HK-2 (cell line): ENCODE measurements around the gene SRSF6.
"Not testable (repeated sequence)": the region's sequence is repeated elsewhere in the genome, so short reads cannot be mapped to it uniquely, and the experiment has no call there.

Experiments used
- DNase-seq: peaks from one replicate; pipeline ENCODE4 v3.0.0-alpha.2; 2018; ENCODE audit not compliant: unreplicated experiment

Gene SRSF6

GRCh38 chr20:43448748-43449535 is 8.8 kb upstream of the SRSF6 start:
- peak; percentile 57 for DNase-seq

DNA sequence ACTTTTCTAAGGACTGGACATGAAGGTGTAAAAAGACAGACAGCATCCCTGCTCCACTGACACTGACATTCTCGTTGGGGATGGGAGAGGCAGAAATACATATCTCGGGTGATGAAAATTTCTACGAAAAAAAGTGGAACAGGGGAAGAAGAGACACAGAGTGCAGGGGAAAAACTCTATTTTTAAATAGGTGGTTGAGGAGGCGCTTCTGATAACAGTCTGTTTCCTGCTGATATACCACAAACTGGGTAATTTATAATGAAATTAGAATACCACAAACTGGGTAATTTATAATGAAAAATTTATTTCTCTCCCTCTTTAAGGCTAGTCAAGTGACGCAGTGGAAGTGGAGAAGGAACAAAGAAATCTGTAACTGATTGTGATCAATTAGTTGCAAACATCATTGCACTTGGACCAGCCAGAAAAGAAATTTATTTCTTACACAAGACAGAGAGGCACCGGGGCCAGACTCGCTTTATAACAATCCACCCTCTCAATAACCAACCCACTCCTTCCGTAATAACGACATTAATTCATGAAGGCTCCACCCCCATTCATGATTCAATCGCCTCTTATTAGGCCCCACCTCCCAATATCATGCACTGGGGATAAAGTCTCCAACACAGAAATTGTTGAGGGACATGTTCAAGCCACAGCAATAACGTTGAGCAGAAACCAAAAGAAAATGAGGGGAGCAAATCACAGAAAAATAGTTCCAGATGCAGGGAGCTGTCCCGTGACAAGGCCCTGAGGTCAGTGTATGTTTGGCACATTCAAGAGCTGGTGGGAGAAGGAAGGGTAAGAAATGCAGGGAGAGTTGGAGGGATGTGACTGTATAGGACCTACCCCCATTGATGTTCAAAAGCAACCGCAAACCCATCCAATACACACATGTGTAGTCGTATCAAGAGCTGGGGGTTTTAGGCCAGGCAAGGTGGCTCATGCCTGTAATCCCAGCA is 6.6 kb upstream of the SRSF6 start:
- DNase-seq = no peak

DNA sequence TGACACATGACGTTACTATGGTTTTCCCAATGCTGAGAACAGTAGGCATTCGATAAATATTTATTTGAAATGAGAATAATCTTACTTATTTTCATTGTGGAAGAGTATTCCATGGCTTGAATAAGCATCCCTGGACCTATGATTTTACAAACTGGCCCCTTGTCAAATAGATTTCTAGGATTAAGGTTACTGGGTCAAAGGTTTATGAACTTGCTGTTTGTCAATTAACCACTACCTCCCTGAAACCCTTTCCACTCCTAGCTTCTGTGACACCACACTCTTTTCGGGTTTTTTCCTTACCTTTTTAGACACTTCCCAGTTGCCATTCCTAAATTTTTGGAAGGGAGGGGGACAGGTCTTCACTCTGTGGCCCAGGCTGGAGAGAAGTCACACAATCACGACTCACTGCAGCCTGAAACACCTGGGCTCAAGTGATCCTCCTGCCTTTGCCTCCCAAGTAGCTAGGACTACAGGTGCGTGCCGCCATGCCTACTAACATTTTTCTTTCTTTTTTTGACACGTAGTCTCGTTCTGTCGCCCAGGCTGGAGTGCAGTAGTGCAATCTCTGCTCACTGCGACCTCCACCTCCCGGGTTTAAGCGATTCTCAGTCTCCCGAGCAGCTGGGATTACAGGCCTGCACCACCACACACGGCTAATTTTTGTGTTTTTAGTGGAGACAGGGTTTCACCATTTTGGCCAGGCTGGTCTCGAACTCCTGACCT is 5.1 kb upstream of the SRSF6 start:
- no peak for DNase-seq

DNA sequence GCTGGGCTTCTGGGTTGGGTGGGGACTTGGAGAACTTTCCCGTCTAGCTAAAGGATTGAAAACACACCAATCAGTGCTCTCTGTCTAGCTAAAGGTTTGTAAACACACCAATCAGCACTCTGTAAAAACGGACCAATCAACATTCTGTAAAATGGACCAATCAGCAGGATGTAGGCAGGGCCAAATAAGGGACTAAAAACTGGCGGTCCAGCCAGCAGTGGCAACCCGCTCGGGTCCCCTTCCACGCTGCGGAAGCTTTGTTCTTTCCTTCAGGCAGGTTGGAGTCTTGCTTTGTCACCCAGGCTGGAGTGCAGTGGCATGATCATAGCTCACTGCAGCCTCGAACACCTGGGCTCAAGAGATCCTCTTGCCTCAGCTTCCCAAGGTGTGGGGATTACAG is 1.4 kb upstream of the SRSF6 start:
- not testable (repeated sequence) for DNase-seq

GRCh38 chr20:43456809-43457639 is 672 bp upstream of the SRSF6 start:
- peak; percentile 91 for DNase-seq

DNA sequence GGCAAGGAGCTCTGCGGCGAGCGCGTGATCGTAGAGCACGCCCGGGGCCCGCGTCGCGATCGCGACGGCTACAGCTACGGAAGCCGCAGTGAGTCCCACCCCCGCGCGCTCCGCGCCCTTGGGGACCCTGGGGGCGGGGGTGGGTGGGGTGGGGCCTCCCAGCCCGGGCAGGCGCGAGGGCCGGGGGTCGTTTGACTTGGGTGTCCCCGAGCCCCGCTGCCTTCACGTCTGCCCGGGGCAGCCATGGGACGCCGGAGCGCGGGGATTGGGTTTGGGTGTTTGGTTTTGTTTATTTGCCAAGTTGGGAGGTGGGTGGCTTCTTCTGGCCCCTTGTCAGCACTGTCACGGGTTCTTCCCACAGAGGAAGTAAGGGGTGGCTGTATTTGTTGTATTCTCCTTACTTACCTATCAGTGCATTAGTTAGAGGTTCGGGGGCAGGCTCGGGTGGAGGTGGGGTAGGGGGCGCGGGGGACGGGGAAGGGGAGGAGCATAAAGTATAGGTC is 777 bp downstream of the SRSF6 start:
- DNase-seq = no peak

DNA sequence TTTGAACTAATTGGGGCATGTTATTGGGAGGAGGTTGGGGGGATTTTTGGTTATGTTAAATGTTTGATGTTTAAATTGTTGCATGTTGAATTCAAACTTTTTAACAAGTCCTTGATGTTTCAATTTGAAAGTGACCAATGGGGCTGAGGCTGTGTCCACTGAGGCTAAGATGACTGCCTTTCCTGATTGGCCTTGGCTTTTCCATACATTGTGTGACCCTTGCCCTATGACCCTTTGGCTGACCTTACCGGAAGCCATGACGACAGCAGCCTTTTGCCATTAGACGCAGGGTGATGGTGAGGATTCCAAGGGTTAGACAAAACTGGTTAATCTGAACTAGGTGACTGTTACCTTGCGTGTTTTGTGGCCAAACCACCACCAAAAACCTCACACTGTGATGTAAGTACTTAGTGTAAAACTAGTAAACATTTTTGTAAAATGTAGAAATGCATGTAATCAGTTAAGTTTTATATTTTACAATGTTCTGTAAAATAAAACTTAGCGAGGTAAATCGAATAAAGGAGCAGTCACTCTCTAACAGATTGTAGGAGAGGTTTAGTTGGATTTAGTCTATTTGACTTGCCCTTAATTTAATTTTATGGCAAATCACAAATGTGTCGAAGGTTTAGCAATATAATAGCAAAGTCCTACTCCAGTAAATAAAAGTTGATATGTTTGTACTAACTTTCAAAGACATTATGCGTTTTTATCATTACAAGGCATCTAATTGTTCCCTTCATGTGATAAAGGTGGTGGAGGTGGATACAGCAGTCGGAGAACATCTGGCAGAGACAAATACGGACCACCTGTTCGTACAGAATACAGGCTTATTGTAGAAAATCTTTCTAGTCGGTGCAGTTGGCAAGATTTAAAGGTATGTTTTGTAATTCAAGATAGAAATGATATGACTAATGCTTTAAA is 1.6 kb downstream of the SRSF6 start:
- DNase-seq = no peak

- no peak for DNase-seq
These were observed 2.6 kb downstream of the SRSF6 start for GRCh38 chr20:43460172-43460829.

DNA sequence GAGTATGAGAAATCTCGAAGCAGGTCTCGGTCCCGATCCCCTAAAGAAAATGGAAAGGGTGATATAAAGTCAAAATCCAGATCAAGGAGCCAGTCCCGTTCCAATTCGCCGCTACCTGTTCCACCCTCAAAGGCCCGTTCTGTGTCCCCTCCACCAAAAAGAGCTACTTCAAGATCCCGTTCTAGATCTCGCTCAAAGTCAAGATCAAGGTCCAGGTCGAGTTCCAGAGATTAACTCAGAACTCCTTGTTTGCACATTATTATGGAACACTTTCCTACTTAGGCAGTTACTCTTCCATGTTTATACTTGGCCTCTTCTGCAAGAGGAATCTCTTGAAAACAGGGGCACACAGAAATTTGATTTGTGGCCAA is 3.1 kb downstream of the SRSF6 start:
- no peak for DNase-seq

DNA sequence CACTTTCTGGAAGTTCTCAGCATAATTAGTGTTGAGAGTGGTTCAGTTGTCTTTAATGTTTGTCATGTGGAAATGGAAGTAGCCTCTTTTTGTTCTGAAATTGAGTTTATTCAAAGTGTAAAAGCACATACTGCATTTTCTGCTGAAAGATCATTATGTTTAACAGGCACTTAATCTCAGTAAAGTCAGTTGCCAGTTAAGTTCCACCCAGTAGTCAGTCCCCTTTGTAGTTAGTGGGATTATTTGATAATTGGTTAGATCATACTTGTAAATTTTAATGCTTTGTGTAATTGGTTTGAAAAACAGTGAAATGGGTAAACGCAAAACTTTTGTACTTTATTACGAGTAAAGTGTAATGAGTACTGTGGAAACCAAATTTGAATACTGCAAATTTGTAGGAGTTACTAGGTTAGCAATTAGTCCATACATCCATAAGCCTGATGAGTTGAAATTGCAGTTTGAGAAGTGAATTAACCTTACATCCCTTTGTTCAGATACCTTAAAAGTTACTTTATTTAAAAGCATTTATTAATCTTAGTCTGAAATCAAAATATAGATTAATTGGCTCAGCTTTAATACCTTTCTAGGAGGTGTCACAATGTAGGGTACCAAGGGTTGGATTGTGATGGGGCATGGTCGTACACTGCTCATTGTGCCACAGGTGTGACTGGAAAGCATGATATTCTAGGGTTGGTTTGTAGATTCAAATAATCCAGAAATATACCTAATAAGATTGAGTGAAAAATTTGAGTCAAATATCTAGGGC is 4.4 kb downstream of the SRSF6 start:
- no peak for DNase-seq

GRCh38 chr20:43462660-43463526 is 5.2 kb downstream of the SRSF6 start:
- no peak for DNase-seq

DNA sequence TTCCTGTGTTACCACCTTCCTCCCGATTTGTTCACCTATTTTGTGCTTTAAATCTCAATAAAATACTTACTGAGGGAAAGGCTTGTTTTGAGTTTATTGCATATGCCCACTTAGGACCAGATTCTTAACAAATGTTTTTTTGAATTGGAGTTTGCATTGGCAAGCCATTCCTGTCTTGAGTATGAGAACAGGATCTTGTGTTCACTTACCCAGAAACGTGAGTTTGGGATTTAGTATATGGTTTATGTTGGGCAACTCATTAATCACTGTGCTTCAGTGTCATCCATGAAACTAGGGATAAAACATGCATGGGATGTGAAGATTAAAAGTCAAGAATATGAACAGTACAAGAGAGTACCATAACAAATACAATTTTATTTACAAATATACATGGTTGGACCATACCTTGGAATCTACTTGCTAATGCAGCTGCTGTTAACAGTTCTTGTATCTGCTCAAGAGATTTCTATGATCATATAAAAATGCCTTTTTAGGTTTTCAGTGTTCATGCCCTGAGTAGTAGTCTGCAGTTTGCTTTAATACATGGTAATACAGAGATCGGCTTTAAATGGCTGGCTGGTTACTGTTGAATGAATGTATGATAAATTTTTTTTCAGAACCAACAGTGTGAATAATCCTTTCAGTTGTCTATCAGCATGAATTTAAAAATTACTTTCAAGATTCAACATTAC is 6.0 kb downstream of the SRSF6 start:
- DNase-seq = no peak

GRCh38 chr20:43464219-43464790 is 6.6 kb downstream of the SRSF6 start:
- no peak for DNase-seq

DNA sequence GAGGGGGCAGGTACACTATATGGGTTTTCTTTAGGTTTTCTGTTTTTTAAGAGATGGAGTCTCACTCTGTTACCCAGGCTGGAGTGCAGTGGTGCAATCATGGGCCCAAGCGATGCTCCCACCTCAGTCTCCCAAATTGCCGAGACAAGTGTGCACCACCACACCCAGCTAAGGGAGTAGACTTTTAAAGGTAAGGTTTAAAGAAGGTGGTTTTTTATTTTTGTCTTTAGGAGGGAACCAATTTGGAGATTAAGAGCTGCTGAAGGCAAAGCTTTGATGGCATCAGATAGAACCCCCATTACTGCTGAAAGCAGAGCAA is 7.9 kb downstream of the SRSF6 start:
- DNase-seq = no peak

GRCh38 chr20:43467589-43467988 is 9.9 kb downstream of the SRSF6 start:
- DNase-seq = no peak

- DNase-seq = no peak
These were observed 15.1 kb downstream of the SRSF6 start for GRCh38 chr20:43472671-43473380.

DNA sequence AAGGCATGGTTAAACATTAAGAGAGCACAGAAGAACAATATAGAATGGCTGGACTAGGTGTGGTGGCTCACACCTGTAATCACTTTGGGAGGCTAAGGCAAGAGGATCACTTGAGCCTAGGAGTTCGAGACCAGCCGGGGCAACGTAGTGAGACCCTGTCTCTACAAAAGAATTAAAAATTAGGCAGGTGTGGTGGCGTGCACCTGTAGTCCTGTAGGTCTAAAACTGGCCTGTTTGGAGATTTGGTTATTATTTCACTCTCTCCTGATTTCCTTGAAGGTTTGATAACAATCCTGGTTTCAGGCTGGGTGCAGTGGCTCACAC is 15.6 kb downstream of the SRSF6 start:
- no peak for DNase-seq
